HG03039 (cell line): Measurements from ENCODE around the gene ADGRB3.
"Not testable (repeated sequence)": the region's sequence is repeated elsewhere in the genome, so short reads cannot be mapped to it uniquely, and the experiment has no call there.

Experiments used
- ATAC-seq: cut with Tn5 transposase; IDR thresholded peaks from one replicate; pipeline ENCODE4 v1.9.1; 2021; ENCODE audit warnings: mild to moderate bottlenecking, moderate library complexity; ENCODE audit not compliant: unreplicated experiment

The ADGRB3 gene

DNA sequence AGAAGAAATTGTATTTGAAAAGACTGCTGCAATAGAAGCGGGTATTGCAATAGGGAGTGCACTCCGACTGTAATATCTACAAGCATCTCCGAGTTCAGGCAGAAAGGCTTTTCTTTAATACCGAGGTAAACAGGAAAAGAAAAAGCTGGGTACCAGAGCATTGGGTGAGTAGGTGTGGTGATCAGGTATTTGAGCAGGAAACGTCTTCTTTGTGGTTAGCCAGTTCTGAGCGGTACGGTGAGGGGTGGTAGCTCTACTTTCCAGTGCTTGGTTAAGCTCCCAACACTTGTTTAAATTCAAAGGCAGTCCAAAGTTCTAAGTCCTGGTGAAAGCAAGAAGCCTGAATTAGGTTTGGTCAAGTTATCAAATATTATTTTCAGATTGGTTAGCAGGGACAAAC, 757.7 kb downstream of the ADGRB3 start:
- no peak for ATAC-seq

DNA sequence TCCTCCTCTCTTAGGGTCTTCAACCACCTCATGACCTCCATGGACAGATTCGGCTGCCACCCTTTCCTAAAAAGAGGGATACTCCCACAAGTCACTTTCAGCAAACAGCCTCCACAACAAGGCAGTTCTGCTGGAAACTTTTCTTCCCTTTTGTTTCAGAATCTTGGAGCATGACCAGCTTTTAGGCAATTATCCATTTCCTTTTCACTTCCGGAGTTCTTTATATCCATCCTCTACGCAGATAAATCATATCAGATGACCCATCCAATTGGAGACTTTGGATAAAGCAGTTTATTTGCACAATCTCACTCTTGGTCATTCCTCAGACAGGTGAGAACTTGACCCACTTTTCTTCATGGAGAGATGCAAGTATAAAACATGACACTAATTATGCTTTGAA, 763.2 kb downstream of the ADGRB3 start:
- ATAC-seq, result no peak

DNA sequence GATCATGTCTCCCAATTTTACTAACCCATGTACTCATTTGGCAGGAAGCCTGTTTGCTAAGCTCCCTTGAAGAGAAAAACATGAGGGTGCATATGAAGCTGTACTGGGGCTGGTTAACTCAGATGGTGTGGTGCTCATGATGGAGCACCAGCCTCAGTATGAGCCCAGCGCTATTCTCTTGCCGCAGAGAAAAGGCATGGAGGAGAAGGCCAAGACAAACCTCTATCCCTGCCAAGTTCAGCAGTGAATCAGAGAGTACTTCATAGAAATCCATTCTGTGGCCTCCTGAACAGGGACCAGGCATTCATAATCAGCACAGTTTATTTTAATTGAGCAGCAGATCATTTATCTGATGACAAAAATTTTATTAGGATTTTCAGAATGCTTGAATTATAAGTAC, 763.6 kb downstream of the ADGRB3 start:
- no peak for ATAC-seq

DNA sequence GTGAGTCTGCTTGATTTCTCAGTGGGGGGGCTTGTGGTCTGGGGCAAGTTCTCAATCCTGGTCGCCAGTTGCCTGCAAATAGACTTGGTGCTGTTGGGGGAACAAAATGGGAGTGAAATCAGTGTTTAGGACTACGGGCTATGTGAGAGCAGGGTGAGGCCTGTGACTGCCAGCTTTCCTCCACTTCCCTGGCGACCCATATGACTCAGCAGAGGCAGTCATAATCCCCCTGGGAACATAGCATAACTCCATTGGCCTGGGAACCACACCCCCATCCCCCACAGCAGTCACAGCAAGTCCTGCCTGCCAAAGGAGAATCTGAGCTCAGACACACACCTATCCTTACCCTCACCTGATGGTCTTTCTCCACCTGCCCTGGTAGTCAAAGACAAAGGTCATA, 773.8 kb downstream of the ADGRB3 start:
- ATAC-seq, result no peak

DNA sequence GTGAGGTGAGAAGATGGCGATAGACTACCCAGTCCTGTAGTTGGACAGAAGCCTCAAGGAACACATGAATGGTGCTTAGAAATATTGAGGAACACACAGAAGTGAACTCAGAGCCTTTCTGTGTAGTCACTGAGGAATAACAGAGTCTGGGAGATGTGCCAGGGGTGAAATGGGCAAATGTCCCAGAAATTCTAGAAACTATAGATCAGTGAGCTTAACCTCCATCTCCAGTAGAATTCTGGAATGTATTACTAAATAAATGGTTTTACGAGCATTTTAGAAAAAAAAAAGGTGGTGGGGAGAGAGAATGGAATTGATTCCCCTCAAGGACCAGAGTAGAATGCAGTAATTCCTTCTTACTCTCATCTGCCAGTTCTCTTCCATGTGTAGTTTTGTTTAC, 781.7 kb downstream of the ADGRB3 start:
- ATAC-seq, result no peak

DNA sequence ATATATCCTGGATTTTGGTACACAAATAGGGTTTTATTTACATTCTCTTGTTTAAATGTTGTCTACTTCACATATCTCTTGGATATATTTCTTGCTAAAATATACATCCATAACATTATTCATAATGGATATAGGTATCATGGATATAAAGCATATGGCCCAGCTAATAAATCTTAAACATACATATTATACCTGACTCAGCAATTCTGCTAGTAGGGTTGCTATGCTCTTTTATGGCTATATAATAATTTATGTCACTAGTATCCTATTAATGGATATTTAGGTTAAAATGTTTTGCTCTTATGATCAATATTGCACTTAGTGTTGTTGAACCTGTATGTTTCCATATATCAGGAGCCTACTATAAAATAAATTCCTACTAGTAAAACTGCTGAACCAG, 786.2 kb downstream of the ADGRB3 start:
- ATAC-seq, result no peak

DNA sequence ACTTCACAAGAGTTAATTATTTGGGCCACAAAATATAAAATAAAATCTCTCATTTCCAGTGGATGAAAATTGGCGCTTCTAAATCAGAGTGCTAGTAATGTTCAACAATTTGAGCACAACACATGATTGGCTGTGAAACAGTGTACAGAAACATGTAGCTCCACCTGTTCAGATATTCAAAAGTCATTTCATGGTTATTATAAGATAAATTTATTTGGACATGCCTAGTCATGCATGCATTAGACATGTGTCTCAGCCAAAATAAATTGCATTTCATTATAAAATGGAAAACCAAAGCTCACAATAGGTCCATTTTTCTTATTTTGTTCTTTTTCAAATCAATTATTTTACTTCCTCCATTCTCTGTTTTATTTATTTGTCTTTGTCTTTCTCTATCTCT, 786.9 kb downstream of the ADGRB3 start:
- ATAC-seq, result no peak

DNA sequence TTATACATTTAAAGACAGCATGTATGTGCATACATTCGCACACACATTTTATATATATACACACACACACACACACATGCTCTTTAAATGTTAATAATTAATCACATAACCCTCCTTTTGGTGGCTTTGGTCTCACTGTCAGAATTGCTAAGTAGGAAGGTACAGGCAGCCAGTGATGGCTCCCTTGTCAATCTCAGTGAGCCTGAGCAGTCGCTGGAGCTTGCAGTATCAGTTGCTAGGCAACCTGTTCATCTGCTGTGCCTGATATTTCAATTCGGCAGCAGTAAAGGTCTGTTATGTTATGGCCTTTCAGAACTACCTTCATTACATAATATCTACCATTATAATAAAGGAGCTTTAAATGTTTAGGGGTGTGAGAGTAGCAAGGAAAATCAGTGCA, 787.4 kb downstream of the ADGRB3 start:
- no peak for ATAC-seq

DNA sequence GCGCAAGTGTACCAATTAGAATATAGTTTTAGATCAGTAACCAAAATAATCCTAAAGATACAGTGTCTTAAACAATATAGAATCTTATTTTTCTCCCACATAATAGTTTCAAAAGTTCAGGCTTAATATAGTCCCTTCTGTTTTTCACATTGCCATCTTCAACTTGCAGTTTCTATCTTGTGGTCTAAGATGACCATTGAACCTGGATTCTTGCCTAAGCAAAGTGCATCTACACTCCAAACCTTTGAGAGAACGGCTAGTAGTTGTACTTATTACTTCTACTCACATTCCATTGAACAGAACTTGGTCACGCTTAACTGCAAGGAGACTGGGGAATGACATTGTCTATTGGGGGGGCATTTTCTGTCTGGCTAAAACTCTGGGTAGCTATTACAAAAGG, 788.7 kb downstream of the ADGRB3 start:
- no peak for ATAC-seq

DNA sequence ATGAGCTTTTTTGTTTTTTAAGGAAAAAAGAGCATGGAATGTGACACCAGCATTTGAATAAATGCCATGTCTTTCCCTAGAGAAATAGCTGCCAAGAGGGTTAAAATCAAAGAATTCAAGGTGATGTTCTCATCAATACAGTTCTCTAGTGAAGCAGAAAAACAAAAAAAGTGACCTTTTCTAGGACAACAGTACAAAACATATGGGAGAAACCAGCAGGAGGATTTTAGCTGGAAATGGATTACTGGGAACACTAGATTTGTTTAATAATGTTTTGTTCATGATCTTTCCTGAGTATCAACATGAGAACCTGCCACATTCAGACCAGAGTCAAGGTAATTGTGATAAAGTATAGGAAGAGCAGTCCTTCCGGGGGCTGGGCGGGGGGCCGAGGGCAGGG, 789.5 kb downstream of the ADGRB3 start:
- ATAC-seq, result no peak

DNA sequence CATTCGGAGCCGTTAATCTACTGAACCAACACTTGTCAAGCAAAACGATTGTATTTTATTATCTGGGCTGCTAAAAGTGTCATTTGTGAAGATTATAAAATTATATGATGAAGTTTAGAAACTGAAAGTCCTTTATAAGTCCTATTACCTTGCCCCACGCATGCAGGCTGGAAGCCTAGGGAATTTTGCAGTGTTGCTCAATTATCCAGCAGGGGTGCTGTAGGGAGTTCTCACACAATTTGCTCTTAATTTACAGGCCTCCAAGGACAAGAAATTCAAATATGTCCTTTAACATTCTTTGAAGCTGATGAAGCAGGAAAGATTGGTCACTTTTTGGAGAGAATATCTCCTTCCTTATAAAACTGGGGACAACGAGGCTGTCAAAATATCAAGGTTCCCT, 792.8 kb downstream of the ADGRB3 start:
- ATAC-seq, result no peak

DNA sequence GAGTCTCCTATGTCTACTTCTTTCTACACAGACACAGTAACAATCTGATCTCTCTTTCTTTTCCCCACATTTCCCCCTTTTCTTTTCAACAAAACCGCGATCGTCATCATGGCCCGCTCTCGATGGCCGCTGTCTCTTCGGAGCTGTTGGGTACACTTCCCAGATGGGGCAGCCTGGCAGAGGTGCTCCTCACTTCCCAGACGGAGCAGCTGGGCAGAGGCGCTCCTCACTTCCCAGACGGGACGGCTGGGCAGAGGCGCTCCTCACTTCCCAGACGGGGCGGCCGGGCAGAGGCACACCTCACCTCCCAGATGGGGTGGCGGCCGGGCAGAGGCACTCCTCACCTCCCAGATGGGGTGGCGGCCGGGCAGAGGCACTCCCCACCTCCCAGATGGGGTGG, 797.1 kb downstream of the ADGRB3 start:
- ATAC-seq, result not testable (repeated sequence)

DNA sequence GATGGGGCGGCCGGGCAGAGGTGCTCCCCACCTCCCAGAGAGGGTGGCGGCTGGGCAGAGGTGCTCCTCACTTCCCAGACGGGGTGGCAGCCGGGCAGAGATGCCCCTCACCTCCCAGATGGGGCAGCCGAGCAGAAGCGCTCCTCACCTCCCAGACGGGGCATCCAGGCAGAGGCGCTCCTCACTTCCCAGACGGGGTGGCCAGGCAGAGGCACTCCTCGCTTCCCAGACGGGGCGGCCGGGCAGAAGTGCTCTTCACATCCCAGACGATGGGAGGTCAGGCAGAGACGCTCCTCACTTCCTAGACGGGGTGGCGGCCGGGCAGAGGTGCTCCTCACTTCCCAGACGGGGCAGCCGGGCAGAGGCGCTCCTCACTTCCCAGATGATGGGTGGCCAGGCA, 798.0 kb downstream of the ADGRB3 start:
- not testable (repeated sequence) for ATAC-seq

DNA sequence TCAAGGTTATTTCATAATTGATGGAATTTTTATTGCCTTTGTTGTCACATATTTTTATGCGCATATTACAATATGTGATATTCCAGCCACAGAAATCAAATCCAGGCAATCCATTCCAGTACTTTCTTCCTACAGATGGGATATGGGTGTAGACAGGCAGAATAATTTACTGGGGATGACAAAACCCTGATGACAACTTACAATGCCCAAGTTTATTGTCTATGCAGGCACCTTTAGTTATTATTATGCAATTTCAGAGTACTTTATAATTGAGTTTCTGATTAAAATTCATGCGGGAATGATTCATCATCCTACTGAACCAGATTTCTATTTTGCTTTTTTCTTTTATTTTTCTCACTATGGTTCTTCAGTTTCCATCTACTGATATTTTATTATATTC, 803.0 kb downstream of the ADGRB3 start:
- no peak for ATAC-seq
